ENCODE results near the gene NOL7.

Gene NOL7

GRCh38 chr6:13600036-13600435 is 15.1 kb upstream of the NOL7 start:
- no peak for DNase-seq

DNA sequence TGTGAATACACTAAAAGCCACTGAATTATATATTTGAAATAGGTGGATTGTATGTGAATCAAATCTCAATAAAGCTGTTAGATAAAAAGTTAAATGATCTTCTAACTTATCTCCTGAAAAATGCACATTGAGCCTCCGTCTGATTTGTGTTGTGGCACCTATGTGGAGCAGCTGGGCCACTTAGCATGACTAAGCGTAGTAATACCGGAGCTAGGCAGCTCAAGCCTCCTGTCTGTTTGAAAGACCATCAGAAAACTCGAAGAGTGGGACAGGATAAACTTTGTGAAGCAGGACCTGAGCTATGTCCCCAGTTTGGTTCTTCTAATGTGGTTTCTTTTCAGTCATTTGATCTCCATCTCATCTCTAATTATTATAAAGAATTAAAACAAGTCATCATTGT is 11.0 kb upstream of the NOL7 start:
- DNase-seq, result no peak

- no peak for DNase-seq
Observed at GRCh38 chr6:13604546-13605416, 10.4 kb upstream of the NOL7 start.

GRCh38 chr6:13605634-13606033 is 9.5 kb upstream of the NOL7 start:
- no peak for DNase-seq

- no peak for DNase-seq
Observed at GRCh38 chr6:13611715-13612114, 3.4 kb upstream of the NOL7 start.

DNA sequence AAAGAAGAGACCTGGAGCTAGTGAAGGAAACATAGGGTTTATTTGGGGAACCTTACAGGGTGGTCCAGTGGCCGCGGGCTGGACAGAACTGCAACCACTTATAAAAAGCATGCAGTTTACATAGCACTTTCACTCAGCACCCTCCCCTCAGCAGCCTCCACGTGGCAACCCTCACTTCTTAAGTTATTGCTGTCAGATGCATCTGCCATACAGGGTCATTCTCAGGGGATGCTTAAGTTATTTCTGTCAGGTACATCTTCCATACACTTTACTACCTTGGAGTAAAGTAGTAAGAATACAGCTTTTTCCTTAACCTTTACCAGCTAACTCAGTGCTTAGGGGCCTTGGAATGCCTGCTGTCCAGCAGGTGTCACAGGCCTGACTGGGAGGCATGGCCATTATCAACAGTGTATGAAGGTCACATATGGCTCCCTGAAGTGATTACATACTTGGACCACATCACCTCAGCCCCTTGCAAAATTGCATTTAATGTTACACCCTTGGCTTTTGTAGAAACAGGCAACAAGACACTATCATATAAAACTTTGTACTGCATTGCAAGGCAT is 2.0 kb upstream of the NOL7 start:
- DNase-seq, result no peak

- DNase-seq, result no peak
Observed at GRCh38 chr6:13614126-13614925, 809 bp upstream of the NOL7 start.

DNA sequence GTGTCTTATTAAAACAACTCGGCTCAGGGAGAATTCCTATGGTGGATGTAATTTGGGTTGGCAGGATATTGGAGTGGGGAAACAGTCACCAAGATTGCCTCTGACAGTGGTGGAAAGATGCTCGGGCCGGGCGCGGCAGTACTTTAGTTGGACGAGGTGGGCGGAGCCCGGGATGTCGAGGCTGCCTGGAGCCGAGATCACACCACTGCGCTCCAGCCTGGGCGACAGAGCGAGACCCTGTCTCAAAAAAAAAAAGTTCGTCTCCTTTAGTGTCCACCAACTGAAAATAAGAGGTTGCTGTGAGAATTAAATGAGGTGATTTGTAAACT is 621 bp downstream of the NOL7 start:
- DNase-seq, result peak; percentile 56

DNA sequence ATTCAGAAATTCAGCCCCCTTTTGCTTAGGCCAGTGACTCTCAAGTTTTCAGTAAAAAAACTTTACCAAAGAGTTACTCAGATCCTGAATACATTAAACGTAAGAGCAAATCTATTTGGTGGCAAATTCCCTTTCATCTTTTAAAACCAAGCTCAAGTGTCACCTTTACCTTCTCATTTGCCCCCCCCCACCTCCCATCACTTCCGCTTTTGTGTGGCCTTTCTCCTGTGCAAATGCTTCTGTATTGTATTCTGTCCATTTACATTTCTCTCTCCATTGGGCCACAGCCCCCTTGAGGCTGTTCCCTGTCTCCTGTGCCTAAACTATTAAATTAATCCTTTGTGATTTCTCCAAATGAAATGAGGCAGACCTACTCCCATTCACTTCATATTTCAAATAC is 1.9 kb downstream of the NOL7 start:
- DNase-seq, result no peak

GRCh38 chr6:13624871-13625288 is 9.7 kb downstream of the NOL7 start:
- DNase-seq, result no peak

DNA sequence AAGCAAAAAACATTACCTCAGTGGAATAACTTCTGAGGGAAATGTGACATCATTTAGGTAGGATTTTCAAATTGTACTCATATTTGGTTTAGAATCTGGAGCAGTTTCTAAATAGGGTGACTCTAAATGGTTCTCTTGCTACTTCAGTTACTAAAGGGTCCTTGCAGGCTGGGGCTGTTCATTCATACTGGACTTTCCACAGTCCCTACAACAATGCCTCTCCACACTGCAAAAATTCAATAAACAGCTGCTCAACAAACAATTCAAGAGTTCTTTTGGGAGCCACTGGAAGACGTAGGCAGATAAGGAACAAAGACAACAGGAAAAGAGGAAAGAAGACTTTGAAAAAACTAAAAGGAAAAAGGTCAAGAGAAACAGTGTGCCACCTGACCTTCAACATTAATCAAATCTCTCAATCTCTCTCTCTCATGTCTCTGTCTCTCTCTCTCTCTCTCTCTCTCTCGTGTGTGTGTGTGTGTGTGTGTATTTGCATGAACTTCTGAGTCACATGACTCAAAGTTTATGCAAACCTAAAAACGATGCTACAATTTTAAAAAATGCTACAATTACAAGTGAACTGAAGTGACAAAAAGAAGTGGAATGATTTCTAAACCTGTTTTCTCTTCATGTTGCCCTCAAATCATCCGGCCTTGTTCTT is 14.5 kb downstream of the NOL7 start:
- no peak for DNase-seq

- DNase-seq, result no peak
Observed at GRCh38 chr6:13630499-13630898, 15.4 kb downstream of the NOL7 start.

DNA sequence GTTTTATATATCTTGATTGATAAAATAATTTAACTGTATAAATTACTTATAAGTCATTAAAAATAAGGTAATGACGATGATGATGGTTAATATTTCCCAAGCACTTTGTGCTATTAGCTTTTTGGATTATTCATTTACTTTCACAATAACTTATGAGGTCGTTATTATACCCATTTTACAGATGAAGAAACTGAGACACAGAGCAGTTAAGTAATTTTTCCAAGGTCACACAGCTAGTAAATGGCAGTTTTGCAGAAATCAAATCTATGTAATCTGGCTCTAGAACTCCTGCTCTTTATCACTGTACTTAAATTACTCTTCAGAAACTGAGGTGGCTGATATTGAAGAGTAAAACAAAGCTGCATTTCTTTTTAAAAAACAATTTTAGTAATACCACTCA is 18.2 kb downstream of the NOL7 start:
- no peak for DNase-seq

- no peak for DNase-seq
Observed at GRCh38 chr6:13635948-13636658, 21.0 kb downstream of the NOL7 start.

DNA sequence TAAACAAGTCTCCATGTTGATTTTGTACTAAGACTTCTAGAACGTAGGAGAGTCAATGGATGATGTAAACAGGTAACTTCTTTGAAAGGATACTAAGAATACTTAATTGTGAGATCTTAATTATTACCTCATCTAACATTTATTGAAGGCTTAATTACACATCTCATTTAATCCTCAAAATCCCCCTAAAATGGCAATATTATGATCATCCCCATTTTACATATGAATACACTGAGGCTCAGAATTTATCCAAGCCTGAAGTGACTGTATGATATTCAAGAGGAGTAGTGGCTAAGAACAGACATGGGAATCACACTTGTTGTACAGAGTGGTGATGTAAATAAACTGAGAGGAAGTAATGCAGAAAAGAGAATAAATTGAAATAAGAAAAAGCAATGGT is 22.9 kb downstream of the NOL7 start:
- DNase-seq, result no peak

GRCh38 chr6:13638626-13639025 is 23.5 kb downstream of the NOL7 start:
- no peak for DNase-seq

GRCh38 chr6:13641315-13641714 is 26.2 kb downstream of the NOL7 start:
- no peak for DNase-seq

DNA sequence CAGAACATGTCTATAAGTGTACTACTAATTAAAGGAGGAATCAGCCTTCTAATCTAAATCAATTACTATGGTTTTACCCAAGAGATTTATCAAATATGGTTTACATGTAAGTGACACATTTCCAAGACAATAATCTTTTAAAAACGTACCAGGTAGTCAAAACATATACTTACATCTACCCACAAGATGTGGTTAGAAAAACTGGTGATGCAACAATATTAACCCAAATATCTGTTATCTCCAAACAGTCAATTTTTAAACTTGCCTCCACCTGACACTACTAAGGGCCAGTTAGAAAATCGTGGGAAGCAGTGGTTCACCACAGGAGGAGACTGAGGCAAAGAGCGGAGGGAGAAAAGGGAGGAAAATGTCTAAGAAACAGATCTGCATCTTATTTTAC is 28.0 kb downstream of the NOL7 start:
- no peak for DNase-seq

GRCh38 chr6:13648850-13649249 is 33.7 kb downstream of the NOL7 start:
- no peak for DNase-seq

GRCh38 chr6:13649393-13649792 is 34.3 kb downstream of the NOL7 start:
- no peak for DNase-seq

- DNase-seq, result no peak
Observed at GRCh38 chr6:13653296-13653695, 38.2 kb downstream of the NOL7 start.

- DNase-seq, result no peak
Observed at GRCh38 chr6:13654496-13654895, 39.4 kb downstream of the NOL7 start.

- no peak for DNase-seq
Observed at GRCh38 chr6:13655700-13656099, 40.6 kb downstream of the NOL7 start.

Measured in activated naive CD4-positive, alpha-beta T cell treated with anti-CD3 and anti-CD28 coated beads, Interleukin-2, amount 50 U/mL, for 16 hours (primary cell).